ENCODE data around the gene MAGI2. TPM values are rescaled to one million over a fixed set of nuclear protein-coding genes. Genes with fewer than 3 reads are reported as not detected.

The MAGI2 gene
- total and polyA plus RNA-seq, 2 of the 13 experiments (the other 11 are each of a cell fraction or from before 2014, with no cell fraction given) = 1.5 to 3.8 TPM

GRCh38 chr7:78906735-78907134 is 546.7 kb downstream of the MAGI2 start (continued):
- TF ChIP-seq AHDC1 (CRISPR knock-in tag; IDR thresholded peaks at IDR 0.05; ENCODE audit: borderline replicate concordance) = no peak
- no peak for TF ChIP-seq ZNF205 (CRISPR knock-in tag; IDR thresholded peaks at IDR 0.05)
- TF ChIP-seq ZXDC (CRISPR knock-in tag; IDR thresholded peaks at IDR 0.05) = no peak
- TF ChIP-seq KLF11 (CRISPR knock-in tag; IDR thresholded peaks at IDR 0.05) = no peak
- TF ChIP-seq NCOR1 (IDR thresholded peaks at IDR 0.05; ENCODE audit: borderline replicate concordance, low read length) = no peak
- no peak for TF ChIP-seq ZNF550 (CRISPR knock-in tag; IDR thresholded peaks at IDR 0.05; ENCODE audit: borderline replicate concordance)
- no peak for TF ChIP-seq SAFB2 (CRISPR knock-in tag; IDR thresholded peaks at IDR 0.05; ENCODE audit: borderline replicate concordance, low read depth)
- TF ChIP-seq NFE2 (CRISPR knock-in tag; IDR thresholded peaks at IDR 0.05) = no peak
- TF ChIP-seq SOX13 (IDR thresholded peaks at IDR 0.05) = no peak
- 0 out of 4 replicates have a peak, but pooled peaks of 1 of the 2 experiments have one; percentile 8 for TF ChIP-seq SOX13 (CRISPR knock-in tag; conservative IDR thresholded peaks at IDR 0.05 in 1 of 2, IDR thresholded peaks at IDR 0.05 in 1 of 2)
- TF ChIP-seq NR2F1 (CRISPR knock-in tag; IDR thresholded peaks at IDR 0.05) = no peak
- no peak for TF ChIP-seq ZBTB39 (CRISPR knock-in tag; IDR thresholded peaks at IDR 0.05)
- no peak for TF ChIP-seq KLF6 (CRISPR knock-in tag; IDR thresholded peaks at IDR 0.05)
- TF ChIP-seq ZFP41 (CRISPR knock-in tag; IDR thresholded peaks at IDR 0.05; ENCODE audit: borderline replicate concordance) = no peak
